ENCODE measurements around the gene PRDM16. TPM values are rescaled to one million over a fixed set of nuclear protein-coding genes. Genes with fewer than 3 reads are reported as not detected.

The PRDM16 gene
- total and polyA plus RNA-seq, 2 of the 8 experiments (the other 6 are each of a cell fraction or from before 2014, with no cell fraction given), result 0.39 to 0.43 TPM

- TF ChIP-seq CBX8 (IDR thresholded peaks at IDR 0.05; ENCODE audit: borderline replicate concordance, low read depth, low read length), result no peak
- TF ChIP-seq GTF2F1 (IDR thresholded peaks at IDR 0.05; ENCODE audit: borderline replicate concordance, low read depth, low read length), result no peak
- no peak for TF ChIP-seq CREB1 (IDR thresholded peaks at IDR 0.05)
These were observed 383.8 kb downstream of the PRDM16 start (continued) for GRCh38 chr1:3452866-3453175.

Measured in H1 (cell line).